ENCODE results near the gene CAPN3.

DNA sequence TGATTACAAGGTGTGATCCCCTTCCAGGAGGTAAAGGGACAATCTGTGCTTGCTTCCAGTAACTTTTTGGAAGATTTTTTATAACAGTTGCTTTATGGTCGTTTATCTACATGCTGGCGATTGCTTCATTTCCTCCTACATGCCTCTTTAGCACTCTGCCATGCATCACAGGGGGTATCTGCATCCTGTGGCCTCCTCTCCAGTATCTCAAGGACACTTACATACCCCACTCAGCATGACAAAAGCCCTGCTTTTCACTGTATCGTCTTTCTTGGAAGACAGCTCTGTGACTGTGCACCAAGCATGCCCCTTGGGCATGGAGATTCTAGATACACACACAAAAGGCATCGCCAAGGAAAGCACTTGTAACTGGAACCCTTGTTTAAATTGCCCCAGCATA is 25.3 kb downstream of the CAPN3 start:
- TF ChIP-seq, protein P1, sequence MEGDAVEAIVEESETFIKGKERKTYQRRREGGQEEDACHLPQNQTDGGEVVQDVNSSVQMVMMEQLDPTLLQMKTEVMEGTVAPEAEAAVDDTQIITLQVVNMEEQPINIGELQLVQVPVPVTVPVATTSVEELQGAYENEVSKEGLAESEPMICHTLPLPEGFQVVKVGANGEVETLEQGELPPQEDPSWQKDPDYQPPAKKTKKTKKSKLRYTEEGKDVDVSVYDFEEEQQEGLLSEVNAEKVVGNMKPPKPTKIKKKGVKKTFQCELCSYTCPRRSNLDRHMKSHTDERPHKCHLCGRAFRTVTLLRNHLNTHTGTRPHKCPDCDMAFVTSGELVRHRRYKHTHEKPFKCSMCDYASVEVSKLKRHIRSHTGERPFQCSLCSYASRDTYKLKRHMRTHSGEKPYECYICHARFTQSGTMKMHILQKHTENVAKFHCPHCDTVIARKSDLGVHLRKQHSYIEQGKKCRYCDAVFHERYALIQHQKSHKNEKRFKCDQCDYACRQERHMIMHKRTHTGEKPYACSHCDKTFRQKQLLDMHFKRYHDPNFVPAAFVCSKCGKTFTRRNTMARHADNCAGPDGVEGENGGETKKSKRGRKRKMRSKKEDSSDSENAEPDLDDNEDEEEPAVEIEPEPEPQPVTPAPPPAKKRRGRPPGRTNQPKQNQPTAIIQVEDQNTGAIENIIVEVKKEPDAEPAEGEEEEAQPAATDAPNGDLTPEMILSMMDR (IDR thresholded peaks at IDR 0.05), result no peak
- no peak for TF ChIP-seq POLR2A (IDR thresholded peaks at IDR 0.05)

Measured in esophagus squamous epithelium (tissue), 4 donors.